ENCODE measurements around the gene RAB40C. TPM values are rescaled to one million over a fixed set of nuclear protein-coding genes. Genes with fewer than 3 reads are reported as not detected.

The RAB40C gene
- total RNA-seq, 1 donor from 2014 or later = 13.1 TPM

GRCh38 chr16:676913-677312 is 87.0 kb downstream of the RAB40C start:
- no peaks in the 10 kb centered on the region for H3K9me3 Mint-ChIP-seq
- no peak overlapping the region for H3K4me3 Mint-ChIP-seq
- ChIA-PET POLR2A (interaction anchor here (1.1 to 2.4 kb wide), 2 partner anchors 9 to 13 kb away, joined by 4 to 12 read pairs; partner anchors contain the start of genes RHOT2 and WDR24), CTCF (no interaction called here)
- intact Hi-C loops (cut with micrococcal nuclease) = no loop called here
- H3K36me3 Mint-ChIP-seq (ENCODE audit: low read depth) = peaks cover 25% of the 10 kb centered on the region
- no peak overlapping the region for H3K27ac Mint-ChIP-seq
- no peak for TF ChIP-seq CTCF (IDR thresholded peaks at IDR 0.05)
- H3K4me1 Mint-ChIP-seq = peaks cover 26% of the 10 kb centered on the region
- ATAC-seq (ENCODE audit: low read depth) (no peak), DNase-seq (no peak)
- H3K27me3 Mint-ChIP-seq = peaks cover 9% of the 10 kb centered on the region

GRCh38 chr16:677316-678190 is 87.7 kb downstream of the RAB40C start:
- Mint-ChIP-seq H3K4me3 (no peak overlapping the region), H3K4me1 (peaks cover 32% of the 10 kb centered on the region), H3K27me3 (peaks cover 9% of the 10 kb centered on the region), H3K36me3 (ENCODE audit: low read depth) (peaks cover 27% of the 10 kb centered on the region), H3K9me3 (no peaks in the 10 kb centered on the region), H3K27ac (no peak overlapping the region)
- DNase-seq = no peak
- intact Hi-C loops (cut with micrococcal nuclease) = loop anchor here (2.0 kb wide), 1 partner anchor 17 kb away; no protein-coding TSS in a partner anchor
- ChIA-PET POLR2A (no interaction called here), CTCF (interaction anchor here (1.2 kb wide), 1 partner anchor 10 kb away, joined by 3 read pairs; the partner anchor contains the start of gene RHOT2)
- no peak for TF ChIP-seq CTCF (IDR thresholded peaks at IDR 0.05)
- ATAC-seq (ENCODE audit: low read depth) = no peak

- TF ChIP-seq CTCF (IDR thresholded peaks at IDR 0.05) = no peak
- Mint-ChIP-seq H3K4me3 (no peak overlapping the region), H3K27ac (no peak overlapping the region), H3K36me3 (ENCODE audit: low read depth) (peaks cover 25% of the 10 kb centered on the region), H3K27me3 (peaks cover 9% of the 10 kb centered on the region), H3K9me3 (no peaks in the 10 kb centered on the region), H3K4me1 (peaks cover 39% of the 10 kb centered on the region)
- DNase-seq (no peak), ATAC-seq (ENCODE audit: low read depth) (no peak)
- intact Hi-C loops (cut with micrococcal nuclease) = loop anchor here (2.0 kb wide), 1 partner anchor 18 kb away; no protein-coding TSS in a partner anchor
- ChIA-PET CTCF (interaction anchor here (1.2 kb wide), 1 partner anchor 11 kb away, joined by 3 read pairs; the partner anchor contains the start of gene RHOT2), POLR2A (interaction anchor here (3.9 to 4.5 kb wide), 2 partner anchors 9 to 12 kb away, joined by 31 to 41 read pairs; partner anchors contain the start of genes RHOT2 and WDR24)
Measured at GRCh38 chr16:678209-678857, 88.5 kb downstream of the RAB40C start.

Other genes with a start within 250 kb of the RAB40C start
- gene AXIN1, start 237.3 kb upstream of the RAB40C start, total RNA-seq = 27.9 and 30.6 TPM in 2 replicates
- 82.4 and 87.3 TPM in 2 replicates for gene MRPL28, start 219.5 kb upstream of the RAB40C start, total RNA-seq
- gene PGAP6, start 208.1 kb upstream of the RAB40C start, total RNA-seq = 38.4 and 44.5 TPM in 2 replicates
- 29.9 and 32.9 TPM in 2 replicates for gene NME4, start 192.9 kb upstream of the RAB40C start, total RNA-seq
- 4.4 and 6.7 TPM in 2 replicates for gene DECR2, start 188.2 kb upstream of the RAB40C start, total RNA-seq
- 32.2 and 35.4 TPM in 2 replicates for gene RAB11FIP3, start 164.4 kb upstream of the RAB40C start, total RNA-seq
- gene CAPN15, start 62.4 kb upstream of the RAB40C start, total RNA-seq = 77.0 and 95.1 TPM in 2 replicates
- gene PRR35, start 29.7 kb upstream of the RAB40C start, total RNA-seq = not detected in 2 replicates
- gene NHLRC4, start 23.1 kb upstream of the RAB40C start, total RNA-seq = 0.83 and 1.0 TPM in 2 replicates
- gene PIGQ, start 20.1 kb upstream of the RAB40C start, total RNA-seq = 46.7 and 53.1 TPM in 2 replicates
- 0.42 and 0.47 TPM in 2 replicates for gene WFIKKN1, start 40.9 kb downstream of the RAB40C start, total RNA-seq
- gene METTL26, start 46.2 kb downstream of the RAB40C start, total RNA-seq = 48.7 and 49.9 TPM in 2 replicates
- gene MCRIP2, start 51.8 kb downstream of the RAB40C start, total RNA-seq = 29.4 and 38.9 TPM in 2 replicates
- gene WDR90, start 59.3 kb downstream of the RAB40C start, total RNA-seq = 24.8 and 33.7 TPM in 2 replicates
- 141 and 170 TPM in 2 replicates for gene RHOT2, start 78.1 kb downstream of the RAB40C start, total RNA-seq
- gene RHBDL1, start 85.6 kb downstream of the RAB40C start, total RNA-seq = 0.24 TPM in 1 of 2 replicates, not detected in the other
- 75.4 and 81.2 TPM in 2 replicates for gene STUB1, start 90.3 kb downstream of the RAB40C start, total RNA-seq
- gene JMJD8, start 94.3 kb downstream of the RAB40C start, total RNA-seq = 41.4 and 47.0 TPM in 2 replicates
- gene WDR24, start 100.3 kb downstream of the RAB40C start, total RNA-seq = 13.9 and 14.8 TPM in 2 replicates
- gene FBXL16, start 115.7 kb downstream of the RAB40C start, total RNA-seq = 0.75 and 0.88 TPM in 2 replicates
- gene METRN, start 125.1 kb downstream of the RAB40C start, total RNA-seq = 5.0 and 6.7 TPM in 2 replicates
- 58.0 and 67.4 TPM in 2 replicates for gene ANTKMT, start 131.1 kb downstream of the RAB40C start, total RNA-seq
- gene CCDC78, start 136.4 kb downstream of the RAB40C start, total RNA-seq = 4.8 and 7.8 TPM in 2 replicates
- gene HAGHL, start 137.0 kb downstream of the RAB40C start, total RNA-seq = 10.8 and 10.9 TPM in 2 replicates
- 42.4 and 43.1 TPM in 2 replicates for gene CIAO3, start 150.9 kb downstream of the RAB40C start, total RNA-seq
- gene MSLN, start 170.7 kb downstream of the RAB40C start, total RNA-seq = not detected in 2 replicates
- gene RPUSD1, start 198.3 kb downstream of the RAB40C start, total RNA-seq = 32.2 and 35.3 TPM in 2 replicates
- gene CHTF18, start 198.6 kb downstream of the RAB40C start, total RNA-seq = 42.4 and 45.5 TPM in 2 replicates
- not detected in 2 replicates for gene GNG13, start 210.7 kb downstream of the RAB40C start, total RNA-seq